Gastroesophageal sphincter (tissue), 3 donors: ENCODE measurements around the gene EGR4.

Experiments used
- EP300 ChIP-seq: sonication (generic); formaldehyde crosslinking; IDR thresholded peaks from one replicate; pipeline ENCODE4 v1.6.1; 2017; ENCODE audit warnings: antibody characterized with exemption, mild to moderate bottlenecking
- POLR2A ChIP-seq, 2 donors: fragments of 450-650 bp; IDR thresholded peaks; one replicate each; pipeline ENCODE4 v1.6.1; 2017; ENCODE audit warnings: antibody characterized with exemption in 2 of 2, mild to moderate bottlenecking in 2 of 2, moderate library complexity in 1 of 2
- POLR2AphosphoS5 ChIP-seq: sonication (generic); formaldehyde crosslinking; IDR thresholded peaks from one replicate; pipeline ENCODE4 v1.6.1; 2017; ENCODE audit warnings: antibody characterized with exemption
- TF ChIP-seq, protein P1 (sequence below), 4 experiments: fragments of 200-600 bp in 2 of 4; fragments of 450-650 bp in 2 of 4; sonication (generic) in 1 of 4; IDR thresholded peaks; one replicate each; pipeline ENCODE4 v1.5.1; 2017 to 2019; ENCODE audit warnings: antibody characterized with exemption in 4 of 4, mild to moderate bottlenecking in 2 of 4, moderate library complexity in 2 of 4

GRCh38 chr2:73267008-73267407, 26.3 kb downstream of the EGR4 start:
- TF ChIP-seq, protein P1, sequence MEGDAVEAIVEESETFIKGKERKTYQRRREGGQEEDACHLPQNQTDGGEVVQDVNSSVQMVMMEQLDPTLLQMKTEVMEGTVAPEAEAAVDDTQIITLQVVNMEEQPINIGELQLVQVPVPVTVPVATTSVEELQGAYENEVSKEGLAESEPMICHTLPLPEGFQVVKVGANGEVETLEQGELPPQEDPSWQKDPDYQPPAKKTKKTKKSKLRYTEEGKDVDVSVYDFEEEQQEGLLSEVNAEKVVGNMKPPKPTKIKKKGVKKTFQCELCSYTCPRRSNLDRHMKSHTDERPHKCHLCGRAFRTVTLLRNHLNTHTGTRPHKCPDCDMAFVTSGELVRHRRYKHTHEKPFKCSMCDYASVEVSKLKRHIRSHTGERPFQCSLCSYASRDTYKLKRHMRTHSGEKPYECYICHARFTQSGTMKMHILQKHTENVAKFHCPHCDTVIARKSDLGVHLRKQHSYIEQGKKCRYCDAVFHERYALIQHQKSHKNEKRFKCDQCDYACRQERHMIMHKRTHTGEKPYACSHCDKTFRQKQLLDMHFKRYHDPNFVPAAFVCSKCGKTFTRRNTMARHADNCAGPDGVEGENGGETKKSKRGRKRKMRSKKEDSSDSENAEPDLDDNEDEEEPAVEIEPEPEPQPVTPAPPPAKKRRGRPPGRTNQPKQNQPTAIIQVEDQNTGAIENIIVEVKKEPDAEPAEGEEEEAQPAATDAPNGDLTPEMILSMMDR (IDR thresholded peaks at IDR 0.05), result no peak
- TF ChIP-seq POLR2A (IDR thresholded peaks at IDR 0.05) (no peak), EP300 (no peak), POLR2AphosphoS5 (no peak)
